SK-N-MC (cell line): ENCODE data around the gene ZER1.

Experiments used
- EZH2 ChIP-seq: fragments of 200-600 bp; sonication (generic); IDR thresholded peaks from one replicate; pipeline ENCODE4 v1.6.1; 2017; ENCODE audit warnings: antibody characterized with exemption
- FOXP2 ChIP-seq: optimal IDR thresholded peaks from 2 replicates; pipeline ENCODE3; 2011; ENCODE audit warnings: mild to moderate bottlenecking, moderate library complexity; ENCODE audit not compliant: insufficient read depth; ENCODE audit errors: extremely low read length, control extremely low read depth
- POLR2AphosphoS5 ChIP-seq: IDR thresholded peaks from 2 replicates; pipeline ENCODE4 v1.6.1; 2012; ENCODE audit warnings: mild to moderate bottlenecking, low read depth, low read length, borderline replicate concordance

- TF ChIP-seq EZH2 (no peak), POLR2AphosphoS5 (no peak), FOXP2 (no peak)
These were observed 3.1 kb upstream of the ZER1 start for GRCh38 chr9:128774804-128775203.
